ENCODE results near the gene SV2B.

GRCh38 chr15:91061230-91061629 is 38.8 kb upstream of the SV2B start:
- TF ChIP-seq CTCF (IDR thresholded peaks at IDR 0.05) (no peak), POLR2A (IDR thresholded peaks at IDR 0.05) (no peak)

All from testis (tissue), 2 donors.